Type B pancreatic cell (in vitro differentiated cells): ENCODE measurements around the gene SRSF12. TPM values are rescaled to one million over a fixed set of nuclear protein-coding genes. Genes with fewer than 3 reads are reported as not detected.

Experiments used
- DNase-seq: peaks from one replicate; pipeline ENCODE4 v3.0.0; 2021; ENCODE audit warnings: mixed read lengths; ENCODE audit not compliant: unreplicated experiment; ENCODE audit errors: extremely low spot score
- H3K27ac Mint-ChIP-seq: 2 replicates; pipeline ENCODE4 v1.8.0; 2021; ENCODE audit warnings: mild to moderate bottlenecking, mixed read lengths
- H3K27me3 Mint-ChIP-seq: 2 replicates; pipeline ENCODE4 v1.8.0; 2021; ENCODE audit warnings: mixed read lengths
- H3K36me3 Mint-ChIP-seq: 2 replicates; pipeline ENCODE4 v1.8.0; 2021; ENCODE audit warnings: mixed read lengths
- H3K4me1 Mint-ChIP-seq: one replicate; pipeline ENCODE4 v1.8.0; 2021; ENCODE audit warnings: mixed read lengths; ENCODE audit not compliant: unreplicated experiment
- H3K4me3 Mint-ChIP-seq: 2 replicates; pipeline ENCODE4 v1.8.0; 2021; ENCODE audit warnings: mild to moderate bottlenecking, mixed read lengths
- H3K9me3 Mint-ChIP-seq: 2 replicates; pipeline ENCODE4 v1.8.0; 2021; ENCODE audit warnings: mixed read lengths
- total RNA-seq: library from RNA; stranded (reverse); gene quantifications from 2 replicates; pipeline ENCODE4 v1.2.1, GENCODE V29; 2021; ENCODE audit warnings: low replicate concordance
- TF ChIP-seq, protein P1 (sequence below): fragments of 200-600 bp; sonication (generic); conservative IDR thresholded peaks from 2 replicates; pipeline ENCODE4 v1.5.0; 2021; ENCODE audit warnings: antibody characterized with exemption, mild to moderate bottlenecking

The SRSF12 gene
- total RNA-seq, 1 donor from 2014 or later: 10.5 TPM

DNA sequence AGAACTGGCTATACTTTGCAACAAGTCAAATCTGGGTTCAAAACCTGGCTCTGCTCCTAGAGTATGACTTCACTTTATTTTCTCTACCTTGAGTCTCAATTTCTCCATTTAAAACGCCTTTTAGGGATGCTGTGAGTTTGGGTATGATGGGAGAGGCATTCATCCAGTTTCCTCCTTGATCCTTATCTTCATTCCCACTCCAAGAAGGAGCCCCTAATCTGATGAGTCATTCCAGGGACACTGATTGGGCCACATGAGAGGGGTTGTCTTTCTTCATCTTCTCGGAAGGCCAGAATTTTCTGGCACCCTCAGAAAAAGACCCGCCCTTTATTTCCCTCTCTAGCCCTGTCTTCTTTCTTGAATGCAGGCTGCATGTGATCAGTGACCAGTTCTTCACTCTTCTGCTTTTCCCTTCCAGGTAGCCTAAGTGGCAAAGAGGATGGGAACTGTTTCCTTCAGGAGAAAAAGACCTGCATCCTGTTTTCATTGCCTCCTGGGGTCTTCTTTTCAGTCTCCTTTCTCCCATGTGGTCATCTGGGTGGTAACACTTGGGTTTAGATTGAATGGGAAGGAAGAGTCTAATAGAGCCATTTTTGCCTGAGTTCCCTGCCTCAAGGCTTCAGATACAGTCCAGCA, 69.5 kb downstream of the SRSF12 start:
- H3K4me1 Mint-ChIP-seq: peaks cover 28% of the 10 kb centered on the region
- no peak overlapping the region for H3K4me3 Mint-ChIP-seq
- H3K9me3 Mint-ChIP-seq: no peaks in the 10 kb centered on the region
- TF ChIP-seq, protein P1, sequence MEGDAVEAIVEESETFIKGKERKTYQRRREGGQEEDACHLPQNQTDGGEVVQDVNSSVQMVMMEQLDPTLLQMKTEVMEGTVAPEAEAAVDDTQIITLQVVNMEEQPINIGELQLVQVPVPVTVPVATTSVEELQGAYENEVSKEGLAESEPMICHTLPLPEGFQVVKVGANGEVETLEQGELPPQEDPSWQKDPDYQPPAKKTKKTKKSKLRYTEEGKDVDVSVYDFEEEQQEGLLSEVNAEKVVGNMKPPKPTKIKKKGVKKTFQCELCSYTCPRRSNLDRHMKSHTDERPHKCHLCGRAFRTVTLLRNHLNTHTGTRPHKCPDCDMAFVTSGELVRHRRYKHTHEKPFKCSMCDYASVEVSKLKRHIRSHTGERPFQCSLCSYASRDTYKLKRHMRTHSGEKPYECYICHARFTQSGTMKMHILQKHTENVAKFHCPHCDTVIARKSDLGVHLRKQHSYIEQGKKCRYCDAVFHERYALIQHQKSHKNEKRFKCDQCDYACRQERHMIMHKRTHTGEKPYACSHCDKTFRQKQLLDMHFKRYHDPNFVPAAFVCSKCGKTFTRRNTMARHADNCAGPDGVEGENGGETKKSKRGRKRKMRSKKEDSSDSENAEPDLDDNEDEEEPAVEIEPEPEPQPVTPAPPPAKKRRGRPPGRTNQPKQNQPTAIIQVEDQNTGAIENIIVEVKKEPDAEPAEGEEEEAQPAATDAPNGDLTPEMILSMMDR: no peak
- H3K27me3 Mint-ChIP-seq: no peaks in the 10 kb centered on the region
- no peaks in the 10 kb centered on the region for H3K36me3 Mint-ChIP-seq
- no peak for DNase-seq
- H3K27ac Mint-ChIP-seq: no peak overlapping the region

DNA sequence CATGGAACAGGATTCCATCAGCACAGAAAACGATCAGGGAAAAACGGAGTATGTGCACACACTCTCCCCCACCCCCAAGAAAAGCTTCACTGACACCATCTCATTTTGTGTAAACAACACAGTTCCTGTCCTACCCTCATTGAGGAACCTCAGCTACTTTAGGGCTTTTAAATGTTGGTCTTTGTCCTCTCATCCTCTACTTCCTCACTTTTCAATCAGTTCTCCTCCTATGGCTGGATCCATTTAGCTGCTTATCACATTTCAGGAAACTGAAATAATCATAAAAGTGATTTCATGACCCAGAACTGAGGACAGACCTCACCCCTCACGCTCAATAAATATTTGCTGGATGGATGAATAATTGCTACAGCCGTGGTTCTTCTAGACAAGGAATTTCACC, 70.4 kb downstream of the SRSF12 start:
- H3K9me3 Mint-ChIP-seq: no peaks in the 10 kb centered on the region
- no peaks in the 10 kb centered on the region for H3K36me3 Mint-ChIP-seq
- DNase-seq: no peak
- TF ChIP-seq, protein P1: no peak
- peak overlapping the region; percentile 3 for H3K4me3 Mint-ChIP-seq
- peak overlapping the region; percentile 54 for H3K27ac Mint-ChIP-seq
- no peaks in the 10 kb centered on the region for H3K27me3 Mint-ChIP-seq
- peaks cover 28% of the 10 kb centered on the region for H3K4me1 Mint-ChIP-seq

Other genes starting within 250 kb of the SRSF12 start
- 12.1 and 13.4 TPM in 2 replicates for gene RNGTT, start 154.5 kb downstream of the SRSF12 start, total RNA-seq
- 140 and 150 TPM in 2 replicates for gene PNRC1, start 37.3 kb downstream of the SRSF12 start, total RNA-seq
- gene PM20D2, start 28.0 kb upstream of the SRSF12 start, total RNA-seq: 10.3 and 15.3 TPM in 2 replicates
- gene GABRR1, start 99.3 kb upstream of the SRSF12 start, total RNA-seq: 0.12 TPM in 1 of 2 replicates, not detected in the other
- 0.92 TPM in 1 of 2 replicates, not detected in the other for gene GABRR2, start 197.2 kb upstream of the SRSF12 start, total RNA-seq
- 30.6 and 32.0 TPM in 2 replicates for gene UBE2J1, start 234.7 kb upstream of the SRSF12 start, total RNA-seq